ENCODE data around the gene WWOX.

Gene WWOX

GRCh38 chr16:78368121-78369102, 269.0 kb downstream of the WWOX start:
- no peak for DNase-seq

GRCh38 chr16:78372277-78372676, 272.8 kb downstream of the WWOX start:
- no peak for DNase-seq

- no peak for DNase-seq
Observed at GRCh38 chr16:78375055-78375679, 275.7 kb downstream of the WWOX start.

GRCh38 chr16:78376452-78376851, 277.0 kb downstream of the WWOX start:
- DNase-seq: no peak

GRCh38 chr16:78377312-78377711, 277.9 kb downstream of the WWOX start:
- DNase-seq: no peak

- DNase-seq: no peak
Observed at GRCh38 chr16:78381060-78381459, 281.6 kb downstream of the WWOX start.

- DNase-seq: no peak
Observed at GRCh38 chr16:78383118-78383517, 283.7 kb downstream of the WWOX start.

- DNase-seq: no peak
Observed at GRCh38 chr16:78385086-78385805, 285.8 kb downstream of the WWOX start.

- no peak for DNase-seq
Observed at GRCh38 chr16:78386557-78387324, 287.3 kb downstream of the WWOX start.

- DNase-seq: no peak
Observed at GRCh38 chr16:78389009-78389498, 289.6 kb downstream of the WWOX start.

- DNase-seq: no peak
Observed at GRCh38 chr16:78390092-78390491, 290.6 kb downstream of the WWOX start.

GRCh38 chr16:78390508-78391324, 291.3 kb downstream of the WWOX start:
- DNase-seq: no peak

GRCh38 chr16:78392585-78393195, 293.2 kb downstream of the WWOX start:
- no peak for DNase-seq

- no peak for DNase-seq
Observed at GRCh38 chr16:78395035-78395434, 295.6 kb downstream of the WWOX start.

- no peak for DNase-seq
Observed at GRCh38 chr16:78396046-78396445, 296.6 kb downstream of the WWOX start.

GRCh38 chr16:78396673-78397072, 297.2 kb downstream of the WWOX start:
- DNase-seq: no peak

GRCh38 chr16:78399384-78399783, 299.9 kb downstream of the WWOX start:
- DNase-seq: no peak

GRCh38 chr16:78402833-78403232, 303.4 kb downstream of the WWOX start:
- no peak for DNase-seq

- DNase-seq: no peak
Observed at GRCh38 chr16:78405040-78405439, 305.6 kb downstream of the WWOX start.

GRCh38 chr16:78405833-78406232, 306.4 kb downstream of the WWOX start:
- no peak for DNase-seq

GRCh38 chr16:78407191-78407590, 307.7 kb downstream of the WWOX start:
- no peak for DNase-seq
